Measurements from ENCODE around the gene PDE10A.

- TF ChIP-seq CTCF (IDR thresholded peaks at IDR 0.05; ENCODE audit: insufficient read depth, low read depth, low read length) = no peak
- TF ChIP-seq EZH2 (IDR thresholded peaks at IDR 0.05; ENCODE audit: insufficient read depth, low read length) = no peak
These were observed 353.9 kb downstream of the PDE10A start, which contains the start of gene C6orf118 for GRCh38 chr6:165308926-165309731.
